K562 (cell line): ENCODE data around the gene EFCAB10. TPM values are rescaled to one million over a fixed set of nuclear protein-coding genes. Genes with fewer than 3 reads are reported as not detected.
A peak's percentile ranks its signal among the peaks of the same experiment; 100 is the strongest.

Source experiments
- ATF2 ChIP-seq: sonication (generic); formaldehyde crosslinking; IDR thresholded peaks from 2 replicates; pipeline ENCODE4 v1.8.1; 2022; ENCODE audit warnings: missing genetic modification reagents
- CCAR2 ChIP-seq: fragments of 200-400 bp; formaldehyde crosslinking; IDR thresholded peaks from 2 replicates; pipeline ENCODE4 v1.6.1; 2017; ENCODE audit warnings: mild to moderate bottlenecking, low read depth, low read length
- EHMT2 ChIP-seq: fragments of 450-650 bp; IDR thresholded peaks from 2 replicates; pipeline ENCODE4 v1.6.1; 2018; ENCODE audit warnings: antibody characterized with exemption
- MGA ChIP-seq: fragments of 450-650 bp; IDR thresholded peaks from 2 replicates; pipeline ENCODE4 v1.6.1; 2016; ENCODE audit warnings: mild to moderate bottlenecking, moderate library complexity
- POLR2AphosphoS2 ChIP-seq: IDR thresholded peaks from 2 replicates; pipeline ENCODE4 v1.6.1; 2012; ENCODE audit warnings: low read length, improper control_type of control experiment
- RAD21 ChIP-seq, 2 experiments: fragments of 250-450 bp in 1 of 2; fragments of 450-650 bp in 1 of 2; sonication (Bioruptor Pico) in 1 of 2; formaldehyde crosslinking in 1 of 2; IDR thresholded peaks in 1 of 2; conservative IDR thresholded peaks in 1 of 2; 2 replicates each; pipeline versions ENCODE4 v1.4.0 to v1.8.0; 2020 to 2022; ENCODE audit warnings: mild to moderate bottlenecking in 2 of 2, moderate library complexity in 1 of 2
- RBBP5 ChIP-seq: fragments of 200-600 bp; sonication (generic); IDR thresholded peaks from 2 replicates; pipeline ENCODE4 v1.6.1; 2012; ENCODE audit warnings: borderline replicate concordance, mild to moderate bottlenecking, low read length, control low read depth, inconsistent platforms; ENCODE audit not compliant: insufficient read depth, poor library complexity, severe bottlenecking
- RHOXF2B ChIP-seq: fragments of 250-450 bp; sonication (Bioruptor Pico); conservative IDR thresholded peaks from 2 replicates; pipeline ENCODE4 v1.5.1; 2021
- SIN3A ChIP-seq, 2 experiments: fragments of 150-350 bp in 1 of 2; IDR thresholded peaks; 2 replicates each; pipeline ENCODE4 v1.6.1; 2011 to 2016; ENCODE audit warnings: borderline replicate concordance in 2 of 2, low read depth in 2 of 2, low read length in 2 of 2, mild to moderate bottlenecking in 2 of 2, moderate library complexity in 2 of 2; ENCODE audit not compliant: control insufficient read depth in 1 of 2
- ZNF398 ChIP-seq: fragments of 250-450 bp; sonication (Bioruptor Pico); IDR thresholded peaks from 2 replicates; pipeline ENCODE4 v1.8.0; 2021; ENCODE audit warnings: moderate library complexity, mild to moderate bottlenecking, inconsistent platforms
- ZNF830 ChIP-seq: fragments of 250-450 bp; sonication (Bioruptor Pico); IDR thresholded peaks from 2 replicates; pipeline ENCODE4 v1.5.0; 2021; ENCODE audit warnings: mild to moderate bottlenecking
- polyA plus RNA-seq, 8 experiments: library from polyadenylated mRNA; depleted of rRNA in 4 of 8; stranded (reverse) in 5 of 8; unstranded in 3 of 8; fragments of >200 nt; fragmentation: Nextera tagmentation in 2 of 8; fragmentation: Illumina TruSeq in 1 of 8; extraction: Ambion mirVana in 2 of 8; extraction: Trizol in 1 of 8; gene quantifications; 2 replicates each; pipeline versions ENCODE4 v1.2.1 to v1.2.3, GENCODE V29; 2011 to 2014; ENCODE audit warnings: inconsistent platforms in 1 of 8, missing spikeins in 1 of 8
- total RNA-seq, 7 experiments: library from RNA; depleted of rRNA in 6 of 7; stranded (reverse); fragments of >200 nt in 6 of 7; fragmentation: Illumina TruSeq in 2 of 7; extraction: Trizol in 2 of 7; gene quantifications; 2 replicates each; pipeline versions ENCODE4 v1.2.1 to v1.2.3, GENCODE V29; 2011 to 2021; ENCODE audit warnings: low replicate concordance in 1 of 7

The EFCAB10 gene
- total and polyA plus RNA-seq, 9 of the 15 experiments (the other 6 are each of a cell fraction or from before 2014, with no cell fraction given): 5.0 to 21.4 (median 16.8) TPM

GRCh38 chr7:105531792-105532671, 49.3 kb downstream of the EFCAB10 start, which contains the start of gene RINT1 (continued):
- TF ChIP-seq MGA: 0 out of 2 replicates have a peak, but pooled peaks have one; percentile 22
- no peak for TF ChIP-seq RHOXF2B (CRISPR knock-in tag)
- no peak for TF ChIP-seq EHMT2
- TF ChIP-seq ZNF830 (CRISPR knock-in tag): no peak
- peak; percentile 80 to 90; a peak in 3 of 4 replicates for TF ChIP-seq SIN3A (IDR thresholded peaks at IDR 0.05; ENCODE audit: borderline replicate concordance in 2 of 2, control insufficient read depth in 1 of 2, low read depth in 2 of 2, low read length in 2 of 2)
- no peak for TF ChIP-seq ZNF398 (CRISPR knock-in tag)
- TF ChIP-seq RBBP5: peak; percentile 100
- TF ChIP-seq RAD21 (CRISPR knock-in tag; conservative IDR thresholded peaks at IDR 0.05 in 1 of 2, IDR thresholded peaks at IDR 0.05 in 1 of 2): peak; percentile 13 to 24; a peak in 3 of 4 replicates
- TF ChIP-seq CCAR2: no peak
- peak; percentile 89; the same call in 1 of the 2 replicates for TF ChIP-seq POLR2AphosphoS2
- no peak for TF ChIP-seq ATF2 (CRISPR knock-in tag)
